Stomach (tissue), 4 donors: Measurements from ENCODE around the gene FRYL.

Experiments used
- CTCF ChIP-seq, 7 experiments: fragments of 450-650 bp in 4 of 7; fragments of 200-600 bp in 3 of 7; sonication (generic) in 3 of 7; IDR thresholded peaks; one replicate each; pipeline ENCODE4 v1.5.1; 2016 to 2019; ENCODE audit warnings: antibody characterized with exemption in 7 of 7, control low read depth in 2 of 7, mild to moderate bottlenecking in 1 of 7
- POLR2A ChIP-seq, 4 donors: fragments of 450-650 bp; IDR thresholded peaks; one replicate each; pipeline ENCODE4 v1.6.1; 2016; ENCODE audit warnings: antibody characterized with exemption in 4 of 4, control low read depth in 2 of 4, mild to moderate bottlenecking in 1 of 4, moderate library complexity in 1 of 4

- TF ChIP-seq CTCF (IDR thresholded peaks at IDR 0.05), result no peak
- TF ChIP-seq POLR2A (IDR thresholded peaks at IDR 0.05), result no peak
Measured at GRCh38 chr4:48680848-48681568, 99.1 kb downstream of the FRYL start.
